GM18517 (cell line): Measurements from ENCODE around the gene INSRR.

Experiments used
- ATAC-seq: cut with Tn5 transposase; IDR thresholded peaks from one replicate; pipeline ENCODE4 v1.9.1; 2021; ENCODE audit warnings: mild to moderate bottlenecking, moderate library complexity; ENCODE audit not compliant: unreplicated experiment

INSRR gene

DNA sequence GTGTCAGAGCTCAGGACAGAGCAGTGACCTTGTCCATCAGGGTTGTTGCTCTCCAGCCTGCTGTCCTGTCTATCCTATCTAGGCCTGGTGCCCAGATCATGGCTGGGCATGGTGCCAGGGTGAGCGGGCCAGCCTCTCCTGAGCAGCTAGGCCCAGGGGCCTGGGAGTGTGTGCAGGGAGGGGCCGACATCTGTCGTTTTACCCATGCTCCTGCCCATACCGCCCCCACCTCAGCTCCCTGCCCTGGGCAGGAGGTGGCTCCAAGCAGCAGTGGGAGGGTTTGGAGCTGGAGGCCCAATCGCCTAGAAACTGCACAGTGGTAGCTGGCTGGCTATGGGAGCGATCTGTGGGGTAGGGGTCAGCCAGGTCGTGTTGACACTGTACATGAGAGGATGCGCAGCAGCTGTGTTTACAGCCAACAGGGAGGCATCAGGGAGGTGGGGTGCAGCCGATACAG lies 6.5 kb downstream of the INSRR start:
- ATAC-seq: no peak

DNA sequence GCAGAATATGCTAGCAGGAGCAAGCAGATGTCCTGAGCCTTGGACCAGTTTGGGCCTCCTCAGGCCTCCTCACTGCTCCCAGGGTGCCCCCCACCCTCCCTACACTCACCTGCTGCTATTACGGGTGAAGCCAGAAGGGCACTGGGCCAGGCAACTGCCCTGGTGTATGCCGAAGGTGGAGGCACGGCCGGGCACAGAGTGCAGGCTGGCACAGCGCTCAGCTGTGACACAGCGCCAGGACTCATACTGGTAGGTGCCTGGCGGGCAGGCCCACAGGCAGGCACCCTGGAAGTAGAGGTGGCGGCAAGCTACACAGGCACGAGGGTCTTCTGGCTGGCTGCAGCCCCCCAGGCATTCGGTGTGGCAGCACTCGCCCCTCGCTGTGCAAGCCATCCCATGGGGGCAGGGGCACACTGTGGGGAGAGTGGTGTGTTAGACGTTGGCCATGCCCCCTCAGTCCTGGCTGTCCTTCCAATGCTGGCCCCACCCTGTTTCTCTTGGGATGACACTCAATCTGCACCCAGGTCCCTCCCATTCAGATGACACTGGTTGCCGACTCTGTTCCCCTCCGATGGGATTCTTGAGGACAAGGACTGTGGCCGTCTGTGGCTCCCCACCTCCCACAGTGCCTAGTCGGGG lies 7.0 kb downstream of the INSRR start:
- no peak for ATAC-seq

DNA sequence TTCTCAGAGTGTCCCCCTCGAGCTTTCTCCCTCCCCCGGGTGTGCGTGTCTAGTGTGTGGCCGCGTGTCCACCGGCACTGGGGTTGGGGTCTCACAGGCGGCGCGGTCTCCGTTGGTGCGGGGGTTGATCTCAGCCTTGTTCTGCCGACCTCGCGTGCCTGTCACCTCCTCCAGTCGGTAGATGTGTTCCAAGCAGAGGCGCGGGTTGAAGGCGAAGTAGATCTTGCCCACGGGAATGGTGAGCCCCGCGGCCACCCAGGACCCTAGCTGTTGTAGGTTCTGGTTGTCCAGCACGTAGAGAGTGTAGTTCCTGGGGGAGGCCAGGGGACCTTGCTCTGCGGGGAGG lies 9.8 kb downstream of the INSRR start:
- ATAC-seq: no peak

DNA sequence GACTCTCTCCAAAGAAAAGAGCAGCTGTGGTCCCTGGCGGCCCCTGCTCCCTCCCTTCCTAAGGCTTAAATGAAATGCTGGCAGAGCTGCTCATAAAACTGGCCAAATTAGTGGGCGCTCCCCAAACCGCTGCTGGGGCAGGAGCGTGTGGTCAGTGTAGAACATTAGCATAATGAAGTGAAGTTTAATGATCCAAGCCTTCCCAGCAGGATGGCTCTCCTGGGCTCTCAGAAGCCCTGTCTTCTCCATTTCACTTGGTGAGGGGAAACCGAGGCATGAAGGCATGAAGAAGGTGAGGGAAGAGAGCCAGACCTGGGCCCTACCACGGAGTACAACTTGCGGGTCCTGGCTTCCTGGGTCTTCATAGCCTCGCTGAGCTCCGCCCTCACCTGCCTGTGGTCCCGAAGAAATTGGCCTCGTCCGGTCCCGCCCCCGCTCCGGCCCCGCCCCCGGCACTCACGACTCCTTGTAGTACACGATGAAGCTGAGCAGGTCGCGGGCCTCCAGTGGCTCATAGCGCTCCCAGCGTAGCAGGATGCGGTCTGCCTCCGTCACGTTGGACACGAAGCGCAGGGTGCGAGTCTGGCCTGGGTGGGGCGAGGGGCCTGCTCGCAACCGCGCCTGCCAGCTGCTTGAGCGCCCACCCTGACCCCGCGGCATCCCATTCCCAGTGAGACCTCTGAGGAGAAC lies 10.3 kb downstream of the INSRR start:
- ATAC-seq: no peak

DNA sequence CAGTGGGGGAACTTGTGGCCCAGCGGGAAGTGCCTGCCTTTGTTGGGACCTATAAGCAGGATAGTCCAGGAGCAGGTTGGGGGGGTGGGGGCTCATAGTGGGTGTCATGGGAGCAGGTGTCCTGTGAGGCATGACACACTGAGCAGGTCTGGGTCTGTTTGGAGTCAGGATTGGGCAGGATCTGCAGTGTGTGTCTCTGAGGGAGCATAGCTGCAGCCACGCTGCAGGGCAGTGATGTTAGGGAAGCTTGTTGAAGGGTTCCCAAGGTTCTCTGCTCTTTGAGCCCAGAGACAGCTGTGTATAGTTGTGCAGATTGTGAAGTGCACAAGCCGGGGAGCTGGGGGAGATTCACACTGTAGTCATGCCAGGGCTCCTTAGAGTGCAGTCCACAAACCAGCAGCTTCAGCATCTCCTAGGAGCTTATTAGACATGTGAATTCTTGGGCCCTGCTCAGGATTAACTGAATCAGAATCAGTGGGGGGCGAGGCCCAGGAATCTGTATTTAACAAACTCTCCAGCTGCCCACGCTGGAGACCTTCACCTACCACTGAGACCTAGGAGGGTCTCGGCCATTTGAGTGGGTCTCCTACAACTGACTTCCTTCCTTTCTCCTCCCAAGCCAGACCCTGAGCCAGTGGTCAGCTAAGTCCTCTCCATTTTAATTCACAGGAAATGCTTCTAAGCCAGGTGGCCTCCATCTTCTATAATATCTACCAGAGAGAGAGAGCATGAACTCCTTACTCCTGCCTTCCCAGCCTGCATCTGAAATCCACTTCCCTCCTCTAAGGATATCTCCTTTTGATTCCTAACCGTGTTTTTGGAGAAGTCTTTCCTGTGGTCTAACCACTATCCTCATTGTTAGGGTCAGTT lies 11.1 kb downstream of the INSRR start:
- no peak for ATAC-seq

DNA sequence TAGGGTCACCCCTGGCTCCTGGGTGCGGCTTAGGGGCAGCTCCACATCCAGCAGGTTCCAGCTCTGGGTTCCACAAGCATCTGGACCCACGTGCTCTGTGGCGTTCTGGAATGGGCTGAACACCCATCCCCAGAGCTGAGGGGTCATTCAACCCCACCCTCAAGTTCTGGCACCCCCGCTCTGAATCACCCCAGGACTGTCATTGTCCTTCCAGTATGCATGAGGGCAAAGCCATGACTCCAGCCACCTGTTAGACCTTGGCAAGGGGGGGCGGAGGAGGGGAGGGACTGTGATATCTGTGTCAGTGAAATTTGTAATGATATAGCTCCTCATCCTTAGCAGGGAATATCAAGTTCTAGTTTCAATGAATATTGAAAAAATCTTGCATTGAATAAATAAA lies 12.3 kb downstream of the INSRR start:
- ATAC-seq: no peak

DNA sequence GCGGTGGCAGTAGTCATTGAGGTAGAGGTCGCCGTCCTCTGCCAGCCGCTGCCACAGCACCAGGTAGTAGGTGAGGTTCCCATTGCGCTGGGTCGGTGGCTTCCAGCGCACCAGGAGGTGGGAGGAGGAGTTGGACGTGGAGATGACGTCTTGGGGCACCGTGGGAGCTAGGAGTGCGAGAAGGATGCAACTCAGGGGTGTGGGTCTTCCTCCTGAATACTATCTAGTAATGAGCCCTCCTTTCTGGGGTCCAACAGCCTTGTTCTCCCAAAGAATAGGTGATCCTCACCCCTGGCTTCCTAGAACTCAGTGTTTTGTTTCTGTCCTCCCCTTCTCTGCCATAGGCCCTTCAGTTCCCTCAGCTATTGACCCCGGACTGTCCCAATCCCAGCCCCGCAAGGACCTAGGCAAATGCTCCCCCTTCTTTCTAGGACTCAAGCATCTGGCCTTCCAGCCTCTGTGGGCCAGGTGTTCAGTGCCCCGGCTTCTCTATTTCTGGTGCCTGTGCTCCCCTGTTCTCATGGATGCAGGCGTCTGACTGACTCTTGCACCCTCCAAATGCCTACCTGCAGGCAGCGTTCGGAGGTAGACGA lies 12.9 kb downstream of the INSRR start:
- no peak for ATAC-seq

DNA sequence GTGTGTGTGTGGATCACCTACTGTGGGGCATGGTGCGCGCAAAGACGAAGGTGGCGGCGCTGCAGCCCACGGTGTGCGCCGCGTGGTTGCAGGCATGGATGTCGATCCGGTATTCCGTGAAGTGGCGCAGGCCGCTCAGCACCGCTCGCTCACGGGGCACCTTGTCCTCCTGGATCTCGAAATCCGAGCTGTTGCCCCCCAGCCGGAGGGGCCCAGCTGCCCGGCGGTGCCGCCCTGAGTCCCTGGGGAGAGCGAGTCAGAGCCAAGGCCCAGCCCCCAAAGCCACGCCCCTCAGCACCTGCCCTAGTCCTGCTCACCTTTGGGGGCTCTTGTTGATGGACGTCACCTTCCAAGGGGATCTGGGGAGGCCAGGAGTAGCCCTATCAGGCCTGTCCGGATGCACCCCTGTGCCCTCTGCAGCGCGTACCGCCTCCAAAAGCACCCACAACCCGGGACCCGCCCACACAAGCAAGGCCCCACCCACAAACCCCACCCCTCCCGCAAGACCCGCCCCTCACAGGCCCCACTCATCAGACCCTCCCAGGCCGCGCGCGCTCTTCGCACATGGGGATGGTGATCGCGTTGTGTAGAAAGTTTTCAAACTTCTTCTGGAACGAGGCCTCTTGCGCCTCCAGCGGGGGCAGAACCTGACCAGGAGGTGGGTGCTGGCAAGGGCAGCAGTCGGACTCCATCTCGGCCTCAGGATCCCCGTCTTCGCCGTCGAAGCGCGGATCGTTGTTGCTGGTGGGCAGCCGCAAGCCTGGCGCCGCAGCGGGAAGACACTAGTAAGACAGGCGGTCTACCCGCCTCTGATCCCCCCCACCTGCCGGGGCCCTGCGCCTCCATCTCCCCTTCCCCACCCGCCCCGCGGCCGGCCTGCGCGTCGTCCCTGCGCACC lies 13.6 kb downstream of the INSRR start:
- no peak for ATAC-seq

DNA sequence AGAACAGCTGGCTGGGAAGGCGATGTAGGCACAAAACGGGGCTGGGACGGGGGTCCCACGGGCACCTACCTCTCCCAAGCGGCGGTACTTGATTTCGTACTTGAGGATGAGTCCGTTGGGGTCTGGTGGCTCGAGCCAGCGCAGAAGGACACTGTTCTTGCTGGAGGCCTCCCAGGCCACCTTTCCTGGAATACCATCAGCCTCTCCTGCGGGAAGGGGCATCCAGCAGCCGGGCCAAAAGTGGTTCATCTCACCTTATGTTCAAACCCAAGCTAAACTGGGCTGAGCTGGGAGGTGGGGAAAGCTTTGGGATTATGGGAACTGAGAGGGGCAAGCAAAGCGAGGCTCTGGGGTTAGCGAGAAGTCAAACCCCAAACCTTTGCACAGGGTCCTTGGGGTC lies 14.3 kb downstream of the INSRR start:
- no peak for ATAC-seq

DNA sequence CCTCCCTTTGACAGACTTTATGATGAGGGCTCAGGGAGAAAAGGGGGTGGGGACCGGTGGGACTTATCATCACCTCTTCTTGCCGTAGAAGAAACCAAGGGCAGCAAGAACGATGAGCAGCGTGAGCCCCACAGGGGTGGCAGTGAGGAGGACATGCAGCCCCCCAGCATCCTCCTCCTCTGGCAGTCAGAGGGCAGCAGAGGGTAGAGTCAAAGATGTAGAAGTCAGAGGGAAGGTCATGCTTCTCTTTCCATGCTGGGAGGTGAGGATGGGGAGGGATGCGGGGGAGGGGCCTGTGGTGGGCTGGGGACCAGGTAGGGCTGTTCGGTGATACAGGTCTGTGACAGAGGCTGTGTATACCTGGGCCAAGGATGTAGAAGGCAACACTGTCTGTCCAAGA lies 14.8 kb downstream of the INSRR start:
- no peak for ATAC-seq

DNA sequence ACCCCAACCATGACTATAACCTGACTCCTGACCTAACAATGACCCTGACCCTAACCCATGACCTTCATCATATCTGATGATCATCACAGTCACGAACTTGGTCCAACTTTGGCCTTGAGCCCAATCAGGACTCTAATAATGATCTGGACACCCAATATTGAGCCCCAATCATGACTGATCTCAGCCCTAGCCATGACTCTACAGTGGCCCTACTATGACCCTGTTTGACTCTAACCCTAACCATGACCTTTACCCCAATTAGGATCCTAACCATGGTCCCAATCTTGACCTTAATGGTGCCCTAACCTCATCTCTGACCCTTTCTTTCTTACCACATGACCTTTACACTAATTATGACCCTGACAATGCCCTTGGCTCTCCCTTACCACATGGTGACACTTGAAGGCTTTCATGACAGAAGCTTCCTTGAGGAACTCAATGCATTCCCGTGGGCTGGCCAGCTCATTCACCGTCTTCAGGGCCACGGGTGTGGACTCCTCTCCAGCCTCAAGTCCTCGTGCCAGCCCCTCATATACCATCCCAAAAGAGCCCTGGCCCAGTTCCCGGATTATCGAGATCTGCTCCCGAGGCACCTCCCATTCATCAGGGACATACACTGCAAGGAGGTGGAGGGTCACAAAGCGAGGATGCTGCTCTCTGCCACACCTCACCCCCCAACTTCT lies 16.2 kb downstream of the INSRR start:
- ATAC-seq: no peak

DNA sequence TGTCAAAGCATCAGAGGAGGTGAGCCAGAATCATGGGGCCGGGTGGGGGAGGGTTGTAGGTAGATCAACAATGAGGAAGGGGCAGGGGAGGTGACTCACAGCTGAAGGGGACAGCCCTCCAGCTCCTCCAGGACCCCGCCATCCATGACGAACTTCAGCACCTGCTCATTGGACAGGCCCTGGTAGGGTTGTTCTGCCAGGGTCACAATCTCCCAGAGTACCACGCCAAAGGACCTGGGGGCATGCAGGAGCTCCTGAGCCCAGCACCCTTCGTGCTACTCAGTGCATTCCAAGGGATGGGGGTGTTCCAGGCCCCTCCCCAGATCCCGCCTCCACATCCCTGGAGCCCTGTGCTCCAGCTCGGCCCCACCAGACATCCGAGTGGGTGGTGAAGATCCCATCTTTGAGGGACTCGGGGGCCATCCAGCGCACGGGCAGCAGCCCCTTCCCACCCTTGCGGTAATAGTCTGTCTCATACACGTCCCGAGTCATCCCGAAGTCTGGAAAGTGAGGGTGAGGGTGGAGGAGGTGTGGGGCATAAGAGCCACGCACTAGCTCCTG lies 17.5 kb downstream of the INSRR start:
- ATAC-seq: no peak

DNA sequence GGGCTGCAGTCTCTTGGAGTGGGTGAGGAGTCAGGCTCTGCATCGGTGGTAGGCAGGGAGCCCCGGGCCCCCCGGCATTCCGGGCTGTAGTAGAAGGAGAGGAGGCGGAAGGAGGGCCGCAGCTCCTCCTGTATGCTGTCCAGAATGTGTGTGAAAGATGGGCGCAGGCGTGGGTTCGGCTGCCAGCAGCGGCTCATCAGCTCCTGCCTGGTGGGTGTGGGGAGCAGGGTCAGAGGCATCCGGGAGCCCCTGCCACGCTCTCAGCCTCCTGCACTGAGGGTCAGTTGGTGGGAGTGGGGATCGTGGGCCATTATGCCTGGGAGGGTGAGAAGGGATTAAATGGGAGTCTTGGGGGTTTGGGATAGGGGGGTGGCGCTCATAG lies 18.0 kb downstream of the INSRR start:
- ATAC-seq: no peak

DNA sequence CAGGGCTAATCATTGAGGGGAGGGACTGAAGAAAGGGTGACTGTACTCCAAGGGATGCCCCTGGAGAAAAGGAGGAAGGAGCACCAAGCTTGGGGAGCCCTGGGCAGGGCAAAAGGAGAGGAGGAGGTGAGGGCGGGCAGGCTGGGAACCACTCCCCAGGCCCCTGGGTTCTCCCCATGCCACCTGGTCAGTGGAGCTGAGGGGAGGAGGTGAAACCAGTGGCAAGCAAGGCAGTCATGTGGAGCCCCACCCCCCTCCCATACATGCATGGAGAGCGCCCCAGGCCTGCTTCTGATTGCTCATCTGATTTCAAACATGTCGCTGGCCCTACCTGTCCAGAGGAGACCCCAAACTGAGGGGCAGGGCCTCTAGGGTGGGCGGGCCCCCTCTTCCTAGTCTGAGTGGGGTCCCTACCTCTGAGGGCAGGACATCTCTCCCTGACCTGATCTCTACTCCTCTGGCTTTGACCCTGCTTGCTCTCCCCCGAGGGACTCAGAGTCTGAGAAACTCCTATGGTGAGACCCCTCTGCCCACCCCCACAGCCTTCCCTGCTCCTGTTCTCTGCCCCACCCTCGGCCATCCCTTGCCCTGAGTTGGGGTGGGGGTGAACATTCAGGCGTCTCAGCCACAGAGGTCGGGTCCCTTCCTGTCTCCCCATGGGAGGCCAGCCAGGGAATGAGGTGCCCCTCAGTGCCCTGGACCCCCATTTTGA lies 18.6 kb downstream of the INSRR start:
- ATAC-seq: no peak

DNA sequence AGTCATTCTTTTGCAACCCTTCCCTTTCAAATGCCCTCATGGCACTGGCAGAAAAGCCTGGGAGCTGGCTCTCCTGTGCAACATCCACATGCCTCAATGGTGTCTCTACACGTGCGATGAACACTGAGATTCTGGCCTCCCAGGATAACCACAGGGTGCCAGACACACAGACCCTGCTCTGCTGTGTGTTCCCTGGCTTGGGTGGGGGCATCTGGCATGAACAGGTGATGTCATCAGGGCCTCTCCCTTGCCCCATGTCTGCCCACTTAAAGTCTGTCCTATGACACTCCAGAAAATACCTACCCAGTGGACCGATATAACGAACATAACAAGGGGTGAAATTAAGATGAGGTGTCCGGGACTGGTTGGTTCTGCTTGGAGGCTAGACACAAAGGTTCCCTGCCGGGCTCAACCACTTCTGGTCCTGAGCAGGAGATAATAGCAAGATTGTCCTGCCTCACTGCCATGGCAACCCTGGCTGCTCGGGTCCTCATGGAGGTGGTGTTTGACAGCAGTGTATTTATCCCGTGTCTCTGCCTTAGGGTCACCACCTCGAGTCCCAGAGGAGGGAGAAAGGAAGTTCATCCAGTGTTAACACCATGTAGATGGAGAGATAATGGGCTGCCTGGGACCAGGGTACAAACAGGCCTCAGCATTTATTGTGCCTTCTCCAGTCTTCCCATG lies 19.3 kb downstream of the INSRR start:
- ATAC-seq: no peak

DNA sequence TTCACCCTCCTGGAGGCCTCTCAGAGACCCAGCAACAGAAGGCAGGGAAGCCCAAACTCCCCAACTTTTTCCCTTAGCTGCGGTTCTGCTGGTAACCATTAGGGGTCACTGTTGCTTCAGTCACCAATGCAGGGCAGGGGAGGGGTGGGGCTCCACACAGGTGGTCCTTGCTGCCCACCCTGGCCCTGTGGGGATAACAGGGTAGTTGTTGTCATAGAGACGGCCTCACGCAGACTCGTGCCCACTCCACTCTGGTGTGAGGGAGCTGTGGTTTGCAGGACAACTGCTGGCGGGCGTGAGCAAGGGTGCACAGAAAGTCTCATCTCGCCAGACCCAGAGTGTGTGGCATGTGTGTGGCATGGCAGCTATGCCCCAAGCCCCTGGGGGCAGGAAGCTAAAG lies 19.9 kb downstream of the INSRR start:
- ATAC-seq: no peak

DNA sequence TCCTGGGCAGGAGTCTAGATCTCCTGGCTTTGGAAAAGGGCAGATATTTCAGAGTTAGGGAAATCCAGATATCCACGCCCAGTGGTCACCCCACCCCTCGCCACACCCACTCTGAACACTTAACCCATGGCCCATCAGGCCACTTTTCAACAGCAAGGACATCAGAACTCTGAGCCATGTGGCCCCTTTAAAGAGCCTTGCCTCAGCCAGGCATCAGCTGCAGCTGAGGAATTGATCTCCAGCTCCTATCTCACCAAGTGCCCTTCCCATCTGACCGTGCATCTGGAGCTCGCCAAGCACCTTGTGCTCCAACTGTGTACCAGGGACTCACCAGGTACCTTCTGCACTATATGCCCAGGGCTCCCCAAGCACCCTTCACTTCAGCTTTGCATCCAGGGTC lies 22.0 kb downstream of the INSRR start:
- ATAC-seq: no peak

DNA sequence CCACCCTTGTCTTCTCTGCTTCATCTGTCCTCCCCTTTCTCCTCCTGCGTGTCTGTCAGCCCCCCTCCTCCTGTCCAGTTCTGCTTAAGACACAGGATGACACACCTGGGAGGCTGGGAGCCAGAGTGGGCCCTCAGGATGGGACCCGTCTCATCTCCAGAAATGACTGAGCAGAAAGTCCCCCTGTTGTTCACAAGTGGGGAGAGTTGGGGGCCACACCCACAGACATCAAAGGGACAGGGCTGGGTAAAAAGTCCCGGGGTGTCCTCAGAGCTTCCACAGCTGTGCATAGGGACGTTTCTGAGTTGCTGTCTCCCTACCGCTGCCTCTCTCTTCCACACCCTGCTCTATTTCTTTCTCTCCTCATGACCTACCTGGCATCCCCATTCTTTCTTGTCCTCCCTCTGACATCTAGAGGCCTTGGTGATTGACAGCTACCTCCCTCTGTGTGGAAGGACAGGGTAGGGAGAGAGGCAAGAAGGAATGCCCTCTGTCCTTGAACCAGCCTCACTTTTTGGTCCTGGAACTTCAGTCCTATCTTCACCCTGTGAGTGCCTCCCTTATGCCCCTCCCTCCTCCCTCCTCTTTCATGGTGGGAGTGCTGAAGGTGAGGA lies 22.8 kb downstream of the INSRR start:
- no peak for ATAC-seq
